A549 (cell line): ENCODE data around the gene DCLK2.

ENCODE experiments used
- CEBPB ChIP-seq, 2 experiments: fragments of >200 bp in 1 of 2; sonication (Bioruptor Twin) in 1 of 2; formaldehyde crosslinking in 1 of 2; IDR thresholded peaks; 2 replicates each; pipeline ENCODE4 v1.6.1; 2012 to 2016
- ESRRA ChIP-seq: fragments of 150-350 bp; IDR thresholded peaks from 2 replicates; pipeline ENCODE4 v1.6.1; 2014; ENCODE audit warnings: mild to moderate bottlenecking, low read length, borderline replicate concordance
- MAFK ChIP-seq: fragments of 450-650 bp; IDR thresholded peaks from 2 replicates; pipeline ENCODE4 v1.6.1; 2014; ENCODE audit not compliant: partially characterized antibody
- MAZ ChIP-seq: fragments of 150-350 bp; IDR thresholded peaks from 2 replicates; pipeline ENCODE4 v1.6.1; 2014; ENCODE audit warnings: antibody characterized with exemption, low read depth, low read length, borderline replicate concordance
- POLR2A ChIP-seq: IDR thresholded peaks from 2 replicates; pipeline ENCODE4 v1.6.1; 2012; ENCODE audit warnings: mild to moderate bottlenecking, low read length
- POLR2AphosphoS2 ChIP-seq: conservative IDR thresholded peaks from 2 replicates; pipeline ENCODE4 v1.6.1; 2012; ENCODE audit warnings: low read length, improper control_type of control experiment, inconsistent platforms
- RAD21 ChIP-seq, 2 experiments: fragments of >200 bp in 1 of 2; sonication (Bioruptor Twin) in 1 of 2; formaldehyde crosslinking in 1 of 2; IDR thresholded peaks in 1 of 2; conservative IDR thresholded peaks in 1 of 2; 2 replicates in 1 of 2; 3 replicates in 1 of 2; pipeline ENCODE4 v1.6.1; 2012 to 2018; ENCODE audit warnings: inconsistent platforms in 1 of 2
- RCOR1 ChIP-seq: fragments of 150-350 bp; IDR thresholded peaks from 2 replicates; pipeline ENCODE4 v1.6.1; 2014; ENCODE audit warnings: antibody characterized with exemption, low read length, low read depth
- SMC3 ChIP-seq: fragments of >200 bp; sonication (Bioruptor Twin); formaldehyde crosslinking; IDR thresholded peaks from 3 replicates; pipeline ENCODE4 v1.6.1; 2018; ENCODE audit warnings: inconsistent platforms
- ZC3H11A ChIP-seq: fragments of 450-650 bp; IDR thresholded peaks from 2 replicates; pipeline ENCODE4 v1.6.1; 2014; ENCODE audit warnings: antibody characterized with exemption, mild to moderate bottlenecking
- TF ChIP-seq, protein P1 (sequence below): fragments of >200 bp; sonication (Bioruptor Twin); formaldehyde crosslinking; IDR thresholded peaks from 3 replicates; pipeline ENCODE4 v1.5.1; 2016
- TF ChIP-seq, protein P2 (sequence below): fragments of 200-600 bp; sonication (generic); IDR thresholded peaks from 2 replicates; pipeline ENCODE4 v1.6.1; 2016; ENCODE audit warnings: antibody characterized with exemption, mild to moderate bottlenecking, moderate library complexity
- TF ChIP-seq, protein P3 (sequence below): IDR thresholded peaks from 2 replicates; pipeline ENCODE4 v1.6.1; 2012
- TF ChIP-seq, protein P4 (sequence below): IDR thresholded peaks from 2 replicates; pipeline ENCODE4 v1.6.1; 2012

DNA sequence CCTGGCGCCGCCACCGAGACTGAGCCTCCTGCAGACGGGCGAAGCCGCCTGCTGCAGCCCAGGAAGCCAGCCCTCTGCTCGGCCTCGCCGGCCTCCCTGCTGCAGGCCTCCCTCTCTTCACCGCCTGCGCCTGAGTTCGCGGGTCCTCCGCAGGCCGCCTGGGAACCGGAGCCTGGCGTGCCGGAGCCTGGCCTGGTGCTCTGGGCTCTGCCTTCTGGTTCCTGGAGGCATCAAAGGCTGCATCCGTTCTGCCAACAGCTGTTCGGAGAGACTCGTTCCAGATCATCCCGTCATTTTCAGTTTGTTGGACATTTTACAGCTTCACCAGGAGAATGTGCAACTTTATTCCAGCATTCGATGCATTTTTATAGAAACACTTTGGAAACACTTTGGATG, 178.0 kb downstream of the DCLK2 start:
- TF ChIP-seq SMC3 (no peak), ZC3H11A (no peak), RAD21 (conservative IDR thresholded peaks at IDR 0.05 in 1 of 2, IDR thresholded peaks at IDR 0.05 in 1 of 2) (no peak), RCOR1 (no peak), ESRRA (no peak), POLR2A (no peak), CEBPB (IDR thresholded peaks at IDR 0.05) (no peak), POLR2AphosphoS2 (no peak), MAZ (no peak), MAFK (no peak)
- TF ChIP-seq, protein P1, sequence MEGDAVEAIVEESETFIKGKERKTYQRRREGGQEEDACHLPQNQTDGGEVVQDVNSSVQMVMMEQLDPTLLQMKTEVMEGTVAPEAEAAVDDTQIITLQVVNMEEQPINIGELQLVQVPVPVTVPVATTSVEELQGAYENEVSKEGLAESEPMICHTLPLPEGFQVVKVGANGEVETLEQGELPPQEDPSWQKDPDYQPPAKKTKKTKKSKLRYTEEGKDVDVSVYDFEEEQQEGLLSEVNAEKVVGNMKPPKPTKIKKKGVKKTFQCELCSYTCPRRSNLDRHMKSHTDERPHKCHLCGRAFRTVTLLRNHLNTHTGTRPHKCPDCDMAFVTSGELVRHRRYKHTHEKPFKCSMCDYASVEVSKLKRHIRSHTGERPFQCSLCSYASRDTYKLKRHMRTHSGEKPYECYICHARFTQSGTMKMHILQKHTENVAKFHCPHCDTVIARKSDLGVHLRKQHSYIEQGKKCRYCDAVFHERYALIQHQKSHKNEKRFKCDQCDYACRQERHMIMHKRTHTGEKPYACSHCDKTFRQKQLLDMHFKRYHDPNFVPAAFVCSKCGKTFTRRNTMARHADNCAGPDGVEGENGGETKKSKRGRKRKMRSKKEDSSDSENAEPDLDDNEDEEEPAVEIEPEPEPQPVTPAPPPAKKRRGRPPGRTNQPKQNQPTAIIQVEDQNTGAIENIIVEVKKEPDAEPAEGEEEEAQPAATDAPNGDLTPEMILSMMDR: no peak
- TF ChIP-seq, protein P2, sequence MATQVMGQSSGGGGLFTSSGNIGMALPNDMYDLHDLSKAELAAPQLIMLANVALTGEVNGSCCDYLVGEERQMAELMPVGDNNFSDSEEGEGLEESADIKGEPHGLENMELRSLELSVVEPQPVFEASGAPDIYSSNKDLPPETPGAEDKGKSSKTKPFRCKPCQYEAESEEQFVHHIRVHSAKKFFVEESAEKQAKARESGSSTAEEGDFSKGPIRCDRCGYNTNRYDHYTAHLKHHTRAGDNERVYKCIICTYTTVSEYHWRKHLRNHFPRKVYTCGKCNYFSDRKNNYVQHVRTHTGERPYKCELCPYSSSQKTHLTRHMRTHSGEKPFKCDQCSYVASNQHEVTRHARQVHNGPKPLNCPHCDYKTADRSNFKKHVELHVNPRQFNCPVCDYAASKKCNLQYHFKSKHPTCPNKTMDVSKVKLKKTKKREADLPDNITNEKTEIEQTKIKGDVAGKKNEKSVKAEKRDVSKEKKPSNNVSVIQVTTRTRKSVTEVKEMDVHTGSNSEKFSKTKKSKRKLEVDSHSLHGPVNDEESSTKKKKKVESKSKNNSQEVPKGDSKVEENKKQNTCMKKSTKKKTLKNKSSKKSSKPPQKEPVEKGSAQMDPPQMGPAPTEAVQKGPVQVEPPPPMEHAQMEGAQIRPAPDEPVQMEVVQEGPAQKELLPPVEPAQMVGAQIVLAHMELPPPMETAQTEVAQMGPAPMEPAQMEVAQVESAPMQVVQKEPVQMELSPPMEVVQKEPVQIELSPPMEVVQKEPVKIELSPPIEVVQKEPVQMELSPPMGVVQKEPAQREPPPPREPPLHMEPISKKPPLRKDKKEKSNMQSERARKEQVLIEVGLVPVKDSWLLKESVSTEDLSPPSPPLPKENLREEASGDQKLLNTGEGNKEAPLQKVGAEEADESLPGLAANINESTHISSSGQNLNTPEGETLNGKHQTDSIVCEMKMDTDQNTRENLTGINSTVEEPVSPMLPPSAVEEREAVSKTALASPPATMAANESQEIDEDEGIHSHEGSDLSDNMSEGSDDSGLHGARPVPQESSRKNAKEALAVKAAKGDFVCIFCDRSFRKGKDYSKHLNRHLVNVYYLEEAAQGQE: no peak
- TF ChIP-seq, protein P3, sequence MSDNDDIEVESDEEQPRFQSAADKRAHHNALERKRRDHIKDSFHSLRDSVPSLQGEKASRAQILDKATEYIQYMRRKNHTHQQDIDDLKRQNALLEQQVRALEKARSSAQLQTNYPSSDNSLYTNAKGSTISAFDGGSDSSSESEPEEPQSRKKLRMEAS: no peak
- TF ChIP-seq, protein P4, sequence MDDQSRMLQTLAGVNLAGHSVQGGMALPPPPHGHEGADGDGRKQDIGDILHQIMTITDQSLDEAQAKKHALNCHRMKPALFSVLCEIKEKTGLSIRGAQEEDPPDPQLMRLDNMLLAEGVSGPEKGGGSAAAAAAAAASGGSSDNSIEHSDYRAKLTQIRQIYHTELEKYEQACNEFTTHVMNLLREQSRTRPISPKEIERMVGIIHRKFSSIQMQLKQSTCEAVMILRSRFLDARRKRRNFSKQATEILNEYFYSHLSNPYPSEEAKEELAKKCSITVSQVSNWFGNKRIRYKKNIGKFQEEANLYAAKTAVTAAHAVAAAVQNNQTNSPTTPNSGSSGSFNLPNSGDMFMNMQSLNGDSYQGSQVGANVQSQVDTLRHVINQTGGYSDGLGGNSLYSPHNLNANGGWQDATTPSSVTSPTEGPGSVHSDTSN: no peak
